Naive thymus-derived CD8-positive, alpha-beta T cell (primary cell): ENCODE measurements around the gene LCN9. TPM values are rescaled to one million over a fixed set of nuclear protein-coding genes. Genes with fewer than 3 reads are reported as not detected.
"Not testable (repeated sequence)": the region's sequence is repeated elsewhere in the genome, so short reads cannot be mapped to it uniquely, and the experiment has no call there.

ENCODE experiments used
- ATAC-seq, 2 donors: fragments of 150-1000 bp; cut with Tn5 transposase in 1 of 2; sonication (Bioruptor Pico), chemical (Tn5 transposase) in 1 of 2; 1 replicate in 1 of 2; 2 replicates in 1 of 2; pipeline ENCODE4 v1.10.0; 2021; ENCODE audit warnings: mild to moderate bottlenecking in 2 of 2, moderate library complexity in 2 of 2
- POLR2A ChIA-PET: fragments of 350-600 bp; sonication (Branson Sonifier 250); formaldehyde crosslinking; loops from one replicate; lab custom pipeline; 2021; ENCODE audit warnings: antibody characterized with exemption; lab: Charles Lee
- DNase-seq, 10 donors: peaks; one replicate each; pipeline versions ENCODE4 v3.0.0 to v3.0.0-alpha.2; 2020 to 2022
- H3K27ac Mint-ChIP-seq, 10 donors: one replicate each; pipeline ENCODE4 v1.8.0; 2020 to 2022; ENCODE audit warnings: mild to moderate bottlenecking in 10 of 10, mixed read lengths in 10 of 10, moderate library complexity in 4 of 10, inconsistent platforms in 1 of 10
- H3K27me3 Mint-ChIP-seq, 5 donors: one replicate each; pipeline ENCODE4 v1.8.0; 2021 to 2022; ENCODE audit warnings: mixed read lengths in 5 of 5
- H3K36me3 Mint-ChIP-seq, 3 donors: one replicate each; pipeline ENCODE4 v1.8.0; 2020 to 2022; ENCODE audit warnings: mixed read lengths in 3 of 3, mild to moderate bottlenecking in 2 of 3, inconsistent platforms in 1 of 3
- H3K4me1 Mint-ChIP-seq, 4 donors: one replicate each; pipeline ENCODE4 v1.8.0; 2021 to 2022; ENCODE audit warnings: mixed read lengths in 4 of 4
- H3K4me3 Mint-ChIP-seq, 10 donors: one replicate each; pipeline ENCODE4 v1.8.0; 2020 to 2022; ENCODE audit warnings: mild to moderate bottlenecking in 10 of 10, mixed read lengths in 10 of 10, moderate library complexity in 6 of 10, inconsistent platforms in 1 of 10
- H3K9me3 Mint-ChIP-seq, 9 donors: one replicate each; pipeline ENCODE4 v1.8.0; 2020 to 2022; ENCODE audit warnings: mixed read lengths in 9 of 9, mild to moderate bottlenecking in 3 of 9, inconsistent platforms in 1 of 9, moderate library complexity in 1 of 9
- polyA plus RNA-seq, 3 donors: library from polyadenylated mRNA; unstranded; fragments of 300-500 nt; fragmentation: Illumina TruSeq; gene quantifications; one replicate each; pipeline ENCODE4 v1.2.3, GENCODE V29; 2021
- total RNA-seq, 8 experiments: library from RNA in 2 of 8; stranded (reverse) in 2 of 8; gene quantifications; one replicate each; pipeline ENCODE4 v1.2.3 and lab custom pipeline; 2021 to 2026

The LCN9 gene
- total and polyA plus RNA-seq, 5 experiments from 2014 or later, result not detected

DNA sequence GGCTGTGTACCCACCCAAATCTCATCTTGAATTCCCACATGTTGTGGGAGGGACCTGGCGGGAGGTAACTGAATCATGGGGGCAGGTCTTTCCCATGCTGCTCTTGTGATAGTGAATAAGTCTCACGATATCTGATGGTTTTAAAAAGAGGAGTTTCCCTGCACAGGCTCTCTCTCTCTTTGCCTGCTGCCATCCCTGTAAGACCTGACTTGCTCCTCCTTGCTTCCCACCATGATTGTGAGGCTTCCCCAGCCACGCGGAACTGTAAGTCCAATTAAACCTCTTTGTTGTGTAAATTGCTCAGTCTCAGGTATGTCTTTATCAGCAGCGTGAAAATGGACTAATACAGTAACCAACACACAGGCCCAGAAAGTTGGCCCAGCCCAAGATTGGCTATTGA is 5.9 kb downstream of the LCN9 start:
- H3K9me3 Mint-ChIP-seq, ATAC-seq, H3K27ac Mint-ChIP-seq, DNase-seq, H3K27me3 Mint-ChIP-seq, H3K4me1 Mint-ChIP-seq, H3K4me3 Mint-ChIP-seq, H3K36me3 Mint-ChIP-seq, POLR2A ChIA-PET: not testable (repeated sequence)

- ATAC-seq (no peak), DNase-seq (no peak)
- Mint-ChIP-seq H3K4me3 (no peak overlapping the region), H3K9me3 (peaks cover 0 to 7% (median 0%) of the 10 kb centered on the region in 9 donors), H3K27me3 (peaks cover 0 to 11% (median 3%) of the 10 kb centered on the region in 5 donors), H3K36me3 (no peaks in the 10 kb centered on the region), H3K27ac (no peak overlapping the region), H3K4me1 (no peaks in the 10 kb centered on the region)
- POLR2A ChIA-PET, result no interaction called here
These were observed 6.6 kb downstream of the LCN9 start for GRCh38 chr9:135669616-135670285.

- no peak for DNase-seq
- Mint-ChIP-seq H3K9me3 (peaks cover 0 to 7% (median 0%) of the 10 kb centered on the region in 9 donors), H3K4me3 (no peak overlapping the region), H3K27me3 (peaks cover 0 to 7% (median 1%) of the 10 kb centered on the region in 5 donors), H3K27ac (no peak overlapping the region), H3K36me3 (no peaks in the 10 kb centered on the region), H3K4me1 (no peaks in the 10 kb centered on the region)
- POLR2A ChIA-PET, result no interaction called here
- ATAC-seq, result no peak
These were observed 7.8 kb downstream of the LCN9 start for GRCh38 chr9:135670721-135671590.

GRCh38 chr9:135671591-135672041 is 8.5 kb downstream of the LCN9 start:
- H3K4me1 Mint-ChIP-seq, result no peaks in the 10 kb centered on the region
- no peak for DNase-seq
- H3K27ac Mint-ChIP-seq, result no peak overlapping the region
- H3K4me3 Mint-ChIP-seq, result no peak overlapping the region
- POLR2A ChIA-PET, result no interaction called here
- ATAC-seq, result no peak
- H3K9me3 Mint-ChIP-seq, result peaks cover 0 to 7% (median 0%) of the 10 kb centered on the region in 9 donors
- H3K36me3 Mint-ChIP-seq, result no peaks in the 10 kb centered on the region
- H3K27me3 Mint-ChIP-seq, result peaks cover 0 to 7% (median 1%) of the 10 kb centered on the region in 5 donors

GRCh38 chr9:135672786-135673185 is 9.7 kb downstream of the LCN9 start:
- H3K9me3 Mint-ChIP-seq, H3K27ac Mint-ChIP-seq, DNase-seq, H3K27me3 Mint-ChIP-seq, H3K4me1 Mint-ChIP-seq, H3K4me3 Mint-ChIP-seq, ATAC-seq, POLR2A ChIA-PET, H3K36me3 Mint-ChIP-seq: not testable (repeated sequence)

DNA sequence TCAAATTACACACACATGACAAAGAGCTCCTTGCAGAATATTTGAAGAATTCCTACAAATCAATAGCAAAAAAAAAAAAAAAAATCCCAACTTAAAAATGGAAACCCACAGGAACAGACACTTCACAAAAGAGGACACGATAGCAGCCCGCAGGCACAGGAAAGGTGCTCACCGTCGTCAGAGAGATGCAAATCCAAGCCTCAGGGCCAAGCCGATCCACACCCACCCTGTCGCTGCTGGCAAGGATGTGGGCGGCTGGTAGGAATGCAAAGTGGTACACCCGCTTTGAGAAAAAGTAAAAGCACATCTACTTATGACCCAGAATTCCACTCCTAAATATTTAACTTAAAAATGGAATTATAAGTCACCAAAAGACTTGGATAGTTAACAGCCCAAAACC is 10.8 kb downstream of the LCN9 start:
- no peaks in the 10 kb centered on the region for H3K36me3 Mint-ChIP-seq
- ATAC-seq, result no peak
- H3K9me3 Mint-ChIP-seq, result peaks cover 0 to 4% (median 0%) of the 10 kb centered on the region in 9 donors
- POLR2A ChIA-PET, result no interaction called here
- no peak for DNase-seq
- peaks cover 0 to 7% (median 0%) of the 10 kb centered on the region in 5 donors for H3K27me3 Mint-ChIP-seq
- H3K4me1 Mint-ChIP-seq, result no peaks in the 10 kb centered on the region
- H3K27ac Mint-ChIP-seq, result no peak overlapping the region
- H3K4me3 Mint-ChIP-seq, result no peak overlapping the region

DNA sequence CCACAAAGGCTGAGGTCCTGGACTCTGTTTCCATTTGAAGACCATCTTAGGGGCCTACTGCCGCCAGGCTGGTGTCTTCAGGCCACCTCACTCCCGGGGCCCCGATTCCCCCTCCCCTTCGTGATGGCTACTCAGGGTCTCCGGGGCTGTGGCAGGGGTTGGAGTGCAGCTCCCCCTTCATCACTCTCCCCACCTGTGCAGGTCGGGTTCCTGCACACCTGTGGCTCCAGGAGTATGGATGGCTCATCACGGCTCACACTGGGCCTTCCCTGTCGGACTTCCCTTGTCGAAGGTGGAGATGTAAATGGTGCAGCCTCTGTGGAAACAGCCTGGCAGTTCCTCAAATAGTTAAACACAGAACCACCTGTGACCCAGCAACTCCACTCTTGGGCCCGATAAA is 11.9 kb downstream of the LCN9 start:
- peaks cover 0 to 2% (median 0%) of the 10 kb centered on the region in 9 donors for H3K9me3 Mint-ChIP-seq
- H3K4me1 Mint-ChIP-seq, result no peaks in the 10 kb centered on the region
- POLR2A ChIA-PET, result no interaction called here
- no peaks in the 10 kb centered on the region for H3K36me3 Mint-ChIP-seq
- peaks cover 0 to 7% (median 0%) of the 10 kb centered on the region in 5 donors for H3K27me3 Mint-ChIP-seq
- no peak overlapping the region for H3K4me3 Mint-ChIP-seq
- ATAC-seq (no peak), DNase-seq (peak in 1 of 10 donors; percentile 51)
- H3K27ac Mint-ChIP-seq, result no peak overlapping the region

DNA sequence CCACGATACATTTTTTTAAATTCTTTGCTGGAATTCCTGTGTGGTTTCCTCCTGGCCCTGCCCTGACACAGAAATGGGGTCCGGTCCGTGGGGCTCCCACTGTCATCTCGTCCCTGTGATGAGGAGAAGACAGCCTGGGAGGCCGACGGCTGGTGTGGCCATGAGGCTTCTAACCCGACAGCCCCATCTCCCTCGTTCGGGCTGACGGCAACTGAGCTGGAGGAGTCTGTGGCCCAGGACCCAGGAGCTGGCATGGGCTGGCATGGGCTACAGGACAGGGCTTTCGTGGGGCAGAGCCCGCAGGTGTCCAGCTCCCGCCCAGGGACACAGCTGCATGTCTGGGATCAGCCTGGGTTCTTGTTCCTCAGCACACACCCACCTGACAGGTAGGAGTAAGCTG is 13.8 kb downstream of the LCN9 start:
- POLR2A ChIA-PET, result no interaction called here
- H3K36me3 Mint-ChIP-seq, result no peaks in the 10 kb centered on the region
- no peak for ATAC-seq
- no peak overlapping the region for H3K27ac Mint-ChIP-seq
- DNase-seq, result no peak
- H3K9me3 Mint-ChIP-seq, result peaks cover 0 to 2% (median 0%) of the 10 kb centered on the region in 9 donors
- peaks cover 0 to 3% (median 0%) of the 10 kb centered on the region in 4 donors for H3K4me1 Mint-ChIP-seq
- peaks cover 0 to 7% (median 3%) of the 10 kb centered on the region in 5 donors for H3K27me3 Mint-ChIP-seq
- H3K4me3 Mint-ChIP-seq, result no peak overlapping the region

- no peak for ATAC-seq
- Mint-ChIP-seq H3K9me3 (no peaks in the 10 kb centered on the region), H3K36me3 (no peaks in the 10 kb centered on the region), H3K27me3 (peaks cover 0 to 8% (median 3%) of the 10 kb centered on the region in 5 donors), H3K4me1 (peaks cover 0 to 3% (median 0%) of the 10 kb centered on the region in 4 donors), H3K4me3 (no peak overlapping the region), H3K27ac (no peak overlapping the region)
- POLR2A ChIA-PET, result no interaction called here
- no peak for DNase-seq
These were observed 14.6 kb downstream of the LCN9 start for GRCh38 chr9:135677641-135678168.

GRCh38 chr9:135678236-135679017 is 15.3 kb downstream of the LCN9 start:
- no peak overlapping the region for H3K27ac Mint-ChIP-seq
- ATAC-seq, result no peak
- no peak for DNase-seq
- no peaks in the 10 kb centered on the region for H3K36me3 Mint-ChIP-seq
- H3K4me1 Mint-ChIP-seq, result peaks cover 0 to 3% (median 0%) of the 10 kb centered on the region in 4 donors
- H3K9me3 Mint-ChIP-seq, result no peaks in the 10 kb centered on the region
- no peak overlapping the region for H3K4me3 Mint-ChIP-seq
- POLR2A ChIA-PET, result no interaction called here
- peaks cover 0 to 13% (median 7%) of the 10 kb centered on the region in 5 donors for H3K27me3 Mint-ChIP-seq

DNA sequence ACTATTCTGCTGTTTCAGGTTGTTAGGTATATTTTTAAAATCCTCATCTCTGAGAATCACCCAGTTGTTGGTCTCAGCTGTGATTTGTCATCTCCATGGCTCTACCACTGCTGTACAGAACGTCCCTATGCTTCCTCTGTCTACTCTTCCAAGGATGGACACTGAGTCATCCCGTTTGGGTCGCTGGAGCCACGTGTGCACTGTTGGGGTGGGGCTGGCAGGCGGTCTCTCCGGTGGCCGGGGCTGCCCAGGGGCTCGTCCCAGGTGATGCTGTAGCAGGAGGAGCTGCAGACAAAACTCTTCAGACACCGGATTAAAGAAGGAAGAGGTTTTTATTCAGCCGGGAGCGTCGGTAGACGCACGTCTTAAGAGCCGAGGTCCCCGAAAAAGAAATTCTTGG is 16.9 kb downstream of the LCN9 start:
- POLR2A ChIA-PET, result no interaction called here
- no peak for ATAC-seq
- H3K4me1 Mint-ChIP-seq, result peaks cover 0 to 3% (median 0%) of the 10 kb centered on the region in 4 donors

GRCh38 chr9:135681161-135681560 is 18.1 kb downstream of the LCN9 start:
- POLR2A ChIA-PET, result no interaction called here
- Mint-ChIP-seq H3K27ac (no peak overlapping the region), H3K9me3 (no peaks in the 10 kb centered on the region), H3K36me3 (no peaks in the 10 kb centered on the region), H3K4me1 (peaks cover 0 to 3% (median 0%) of the 10 kb centered on the region in 4 donors), H3K4me3 (no peak overlapping the region), H3K27me3 (peaks cover 0 to 23% (median 7%) of the 10 kb centered on the region in 5 donors)
- no peak for ATAC-seq
- DNase-seq, result no peak

More for the DNA sequence above, 16.9 kb downstream of the LCN9 start:
- no peak for DNase-seq
- H3K4me3 Mint-ChIP-seq, result no peak overlapping the region
- H3K36me3 Mint-ChIP-seq, result no peaks in the 10 kb centered on the region
- H3K9me3 Mint-ChIP-seq, result no peaks in the 10 kb centered on the region
- no peak overlapping the region for H3K27ac Mint-ChIP-seq
- peaks cover 0 to 21% (median 7%) of the 10 kb centered on the region in 5 donors for H3K27me3 Mint-ChIP-seq
